ENCODE results near the gene AMH.

- TF ChIP-seq EZH2 (IDR thresholded peaks at IDR 0.05; ENCODE audit: low read length, missing control alignments): no peak
- TF ChIP-seq, protein P1, sequence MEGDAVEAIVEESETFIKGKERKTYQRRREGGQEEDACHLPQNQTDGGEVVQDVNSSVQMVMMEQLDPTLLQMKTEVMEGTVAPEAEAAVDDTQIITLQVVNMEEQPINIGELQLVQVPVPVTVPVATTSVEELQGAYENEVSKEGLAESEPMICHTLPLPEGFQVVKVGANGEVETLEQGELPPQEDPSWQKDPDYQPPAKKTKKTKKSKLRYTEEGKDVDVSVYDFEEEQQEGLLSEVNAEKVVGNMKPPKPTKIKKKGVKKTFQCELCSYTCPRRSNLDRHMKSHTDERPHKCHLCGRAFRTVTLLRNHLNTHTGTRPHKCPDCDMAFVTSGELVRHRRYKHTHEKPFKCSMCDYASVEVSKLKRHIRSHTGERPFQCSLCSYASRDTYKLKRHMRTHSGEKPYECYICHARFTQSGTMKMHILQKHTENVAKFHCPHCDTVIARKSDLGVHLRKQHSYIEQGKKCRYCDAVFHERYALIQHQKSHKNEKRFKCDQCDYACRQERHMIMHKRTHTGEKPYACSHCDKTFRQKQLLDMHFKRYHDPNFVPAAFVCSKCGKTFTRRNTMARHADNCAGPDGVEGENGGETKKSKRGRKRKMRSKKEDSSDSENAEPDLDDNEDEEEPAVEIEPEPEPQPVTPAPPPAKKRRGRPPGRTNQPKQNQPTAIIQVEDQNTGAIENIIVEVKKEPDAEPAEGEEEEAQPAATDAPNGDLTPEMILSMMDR (conservative IDR thresholded peaks at IDR 0.05 in 1 of 2, IDR thresholded peaks at IDR 0.05 in 1 of 2; ENCODE audit: low read depth in 1 of 2, low read length in 2 of 2): no peak
Observed at GRCh38 chr19:2242816-2243215, 6.3 kb upstream of the AMH start.

Data from fibroblast of lung (primary cell).